Activated CD8-positive, alpha-beta T cell treated with anti-CD3 and anti-CD28 coated beads for 36 hours (primary cell): ENCODE results near the gene SEZ6L. TPM values are rescaled to one million over a fixed set of nuclear protein-coding genes. Genes with fewer than 3 reads are reported as not detected.

Source experiments
- ATAC-seq: fragments of 200-7000 bp; cut with Tn5 transposase; one replicate; pipeline ENCODE4 v1.10.0; 2021; ENCODE audit warnings: mild to moderate bottlenecking, moderate library complexity
- CTCF ChIA-PET: fragments of 350-600 bp; sonication (Branson Sonifier 250); formaldehyde crosslinking; loops from one replicate; lab custom pipeline; 2021; ENCODE audit warnings: antibody characterized with exemption; lab: Charles Lee
- POLR2A ChIA-PET: fragments of 350-600 bp; sonication (Branson Sonifier 250); formaldehyde crosslinking; loops from one replicate; lab custom pipeline; 2021; ENCODE audit warnings: antibody characterized with exemption; lab: Charles Lee
- DNase-seq: peaks from one replicate; pipeline ENCODE4 v3.0.0-alpha.2; 2020
- H3K27ac Mint-ChIP-seq: one replicate; pipeline ENCODE4 v1.8.0; 2021; ENCODE audit warnings: mild to moderate bottlenecking, mixed read lengths
- H3K27me3 Mint-ChIP-seq: one replicate; pipeline ENCODE4 v1.8.0; 2021; ENCODE audit warnings: mixed read lengths
- H3K36me3 Mint-ChIP-seq: one replicate; pipeline ENCODE4 v1.8.0; 2021; ENCODE audit warnings: low read depth, mixed read lengths
- H3K4me1 Mint-ChIP-seq: one replicate; pipeline ENCODE4 v1.8.0; 2021; ENCODE audit warnings: low read depth, mixed read lengths
- H3K4me3 Mint-ChIP-seq: one replicate; pipeline ENCODE4 v1.8.0; 2021; ENCODE audit warnings: mild to moderate bottlenecking, moderate library complexity, mixed read lengths
- H3K9me3 Mint-ChIP-seq: one replicate; pipeline ENCODE4 v1.8.0; 2021; ENCODE audit warnings: mixed read lengths
- CTCF ChIP-seq: fragments of 200-600 bp; IDR thresholded peaks from one replicate; pipeline ENCODE4 v1.8.0; 2022; ENCODE audit warnings: antibody characterized with exemption, mild to moderate bottlenecking
- intact Hi-C: fragments of 100-400 bp; cut with micrococcal nuclease; formaldehyde crosslinking; loops from one replicate; pipeline ENCODE4 v1.10.0; 2022
- total RNA-seq, 2 experiments: library from RNA; stranded (reverse); gene quantifications; one replicate each; pipeline ENCODE4 v1.2.3, GENCODE V29; 2021

SEZ6L gene
- total RNA-seq, 2 experiments from 2014 or later, result not detected

DNA sequence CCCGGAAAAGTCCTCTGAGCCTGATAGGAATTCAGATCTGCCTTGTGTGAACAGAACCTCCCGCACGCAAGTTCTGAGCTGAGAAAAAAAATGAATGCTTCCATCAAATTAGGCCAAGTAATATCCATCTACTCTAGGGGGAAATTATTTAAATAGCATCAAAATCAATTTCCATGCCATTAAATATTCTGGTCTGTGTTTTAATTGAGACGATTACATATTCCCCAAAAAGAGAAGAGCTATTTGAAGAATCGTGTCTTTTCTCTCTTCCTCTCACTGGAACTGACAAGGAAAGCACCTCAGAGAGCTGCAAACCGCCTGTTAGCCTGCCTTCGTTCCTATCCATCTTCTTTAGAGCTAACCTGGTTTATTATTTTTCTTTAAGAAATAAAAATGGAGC, 96.0 kb downstream of the SEZ6L start:
- TF ChIP-seq CTCF, result no peak
- DNase-seq (no peak), ATAC-seq (no peak)
- intact Hi-C loops, result no loop called here
- H3K36me3 Mint-ChIP-seq, result no peaks in the 10 kb centered on the region
- H3K4me1 Mint-ChIP-seq, result no peaks in the 10 kb centered on the region
- POLR2A ChIA-PET, result interaction anchor here (0.5 kb wide), 1 partner anchor 61 kb away, joined by 3 read pairs; no protein-coding TSS in a partner anchor
- no peaks in the 10 kb centered on the region for H3K9me3 Mint-ChIP-seq
- H3K27me3 Mint-ChIP-seq, result peaks cover 24% of the 10 kb centered on the region
- H3K4me3 Mint-ChIP-seq, result no peak overlapping the region
- CTCF ChIA-PET, result interaction anchor here (0.8 to 1.0 kb wide), 2 partner anchors 11 to 65 kb away, joined by 3 to 4 read pairs; no protein-coding TSS in a partner anchor
- no peak overlapping the region for H3K27ac Mint-ChIP-seq

DNA sequence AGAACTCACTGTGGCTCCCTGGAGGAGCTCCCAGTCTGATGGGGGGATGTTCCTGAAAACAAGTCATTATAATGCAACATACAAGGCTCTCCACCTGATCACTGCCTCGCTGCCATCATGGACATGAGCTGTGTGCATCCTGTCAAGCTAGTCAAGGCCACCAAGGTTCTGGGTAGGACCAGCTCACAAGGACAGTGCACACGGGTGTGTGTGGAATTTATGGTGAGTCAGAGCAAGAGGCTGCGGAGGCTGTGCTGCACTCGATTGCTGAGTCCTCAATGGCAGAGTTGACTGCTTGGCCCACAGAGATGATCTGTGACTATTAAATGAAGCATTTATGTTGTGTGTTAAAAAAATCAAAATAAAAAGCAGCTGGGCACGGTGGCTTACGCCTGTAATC, 96.6 kb downstream of the SEZ6L start:
- Mint-ChIP-seq H3K36me3 (no peaks in the 10 kb centered on the region), H3K4me1 (no peaks in the 10 kb centered on the region), H3K27ac (no peak overlapping the region), H3K9me3 (no peaks in the 10 kb centered on the region), H3K4me3 (no peak overlapping the region), H3K27me3 (peaks cover 25% of the 10 kb centered on the region)
- CTCF ChIA-PET, result interaction anchor here (0.8 kb wide), 1 partner anchor 65 kb away, joined by 3 read pairs; no protein-coding TSS in a partner anchor
- no peak for DNase-seq
- POLR2A ChIA-PET, result interaction anchor here (0.5 kb wide), 1 partner anchor 61 kb away, joined by 3 read pairs; no protein-coding TSS in a partner anchor
- intact Hi-C loops, result no loop called here
- no peak for TF ChIP-seq CTCF
- no peak for ATAC-seq

GRCh38 chr22:26267856-26268255, 98.6 kb downstream of the SEZ6L start:
- Mint-ChIP-seq H3K27me3 (peaks cover 22% of the 10 kb centered on the region), H3K4me1 (no peaks in the 10 kb centered on the region), H3K9me3 (no peaks in the 10 kb centered on the region), H3K36me3 (no peaks in the 10 kb centered on the region), H3K4me3 (no peak overlapping the region), H3K27ac (no peak overlapping the region)
- ChIA-PET CTCF (interaction anchor here (0.9 to 1.0 kb wide), 2 partner anchors 10 to 63 kb away, joined by 3 read pairs; no protein-coding TSS in a partner anchor), POLR2A (interaction anchor here (0.6 kb wide), 1 partner anchor 9 kb away, joined by 3 read pairs; no protein-coding TSS in a partner anchor)
- no peak for TF ChIP-seq CTCF
- intact Hi-C loops, result no loop called here
- DNase-seq, result no peak
- ATAC-seq, result no peak

DNA sequence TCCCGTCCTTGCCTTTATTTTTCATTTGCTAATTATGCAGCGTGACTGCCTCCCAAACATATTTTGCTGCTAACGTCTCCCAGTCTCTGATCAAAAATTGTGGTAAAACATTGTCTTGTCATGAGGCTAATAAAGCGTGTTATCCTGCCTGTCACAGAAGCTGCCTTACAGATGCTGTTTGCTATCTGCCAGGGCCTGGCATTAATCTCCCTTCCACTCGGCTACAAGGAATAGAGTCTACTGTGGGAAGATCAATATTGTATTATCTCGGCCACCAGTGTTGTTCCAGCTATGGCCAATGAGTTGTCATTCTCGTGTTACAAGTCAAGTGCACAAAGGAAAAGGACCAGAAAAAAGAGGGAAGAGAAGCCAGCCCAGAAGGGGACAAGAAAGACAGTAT, 100.3 kb downstream of the SEZ6L start:
- H3K27me3 Mint-ChIP-seq, result peaks cover 16% of the 10 kb centered on the region
- H3K9me3 Mint-ChIP-seq, result no peaks in the 10 kb centered on the region
- TF ChIP-seq CTCF, result no peak
- no peak overlapping the region for H3K4me3 Mint-ChIP-seq
- CTCF ChIA-PET, result no interaction called here
- ATAC-seq (no peak), DNase-seq (no peak)
- H3K4me1 Mint-ChIP-seq, result no peaks in the 10 kb centered on the region
- H3K36me3 Mint-ChIP-seq, result no peaks in the 10 kb centered on the region
- POLR2A ChIA-PET, result no interaction called here
- intact Hi-C loops, result no loop called here
- H3K27ac Mint-ChIP-seq, result no peak overlapping the region

- CTCF ChIA-PET, result no interaction called here
Measured at GRCh38 chr22:26271427-26271826, 102.2 kb downstream of the SEZ6L start.

More at GRCh38 chr22:26271427-26271826, 102.2 kb downstream of the SEZ6L start:
- ATAC-seq (no peak), DNase-seq (no peak)
- Mint-ChIP-seq H3K4me3 (no peak overlapping the region), H3K27ac (no peak overlapping the region), H3K4me1 (no peaks in the 10 kb centered on the region), H3K36me3 (no peaks in the 10 kb centered on the region), H3K9me3 (no peaks in the 10 kb centered on the region), H3K27me3 (peaks cover 16% of the 10 kb centered on the region)
- intact Hi-C loops, result no loop called here
- POLR2A ChIA-PET, result no interaction called here
- TF ChIP-seq CTCF, result no peak
